Neural crest cell (in vitro differentiated cells): ENCODE measurements around the gene SYNM. TPM values are rescaled to one million over a fixed set of nuclear protein-coding genes. Genes with fewer than 3 reads are reported as not detected.

Source experiments
- DNase-seq: peaks from one replicate; pipeline ENCODE4 v3.0.0; 2021; ENCODE audit warnings: low read depth, mixed read lengths, low spot score
- H3K27ac Mint-ChIP-seq: one replicate; pipeline ENCODE4 v1.8.0; 2021; ENCODE audit warnings: mild to moderate bottlenecking, mixed read lengths; ENCODE audit not compliant: unreplicated experiment
- H3K27me3 Mint-ChIP-seq: 2 replicates; pipeline ENCODE4 v1.8.0; 2021; ENCODE audit warnings: low read depth, mild to moderate bottlenecking, mixed read lengths
- H3K36me3 Mint-ChIP-seq: 2 replicates; pipeline ENCODE4 v1.8.0; 2021; ENCODE audit warnings: low read depth, mild to moderate bottlenecking, mixed read lengths
- H3K4me1 Mint-ChIP-seq: 2 replicates; pipeline ENCODE4 v1.8.0; 2021; ENCODE audit warnings: mixed read lengths
- H3K4me3 Mint-ChIP-seq: one replicate; pipeline ENCODE4 v1.8.0; 2021; ENCODE audit warnings: mild to moderate bottlenecking, mixed read lengths
- H3K9me3 Mint-ChIP-seq: 2 replicates; pipeline ENCODE4 v1.8.0; 2021; ENCODE audit warnings: mixed read lengths
- CTCF ChIP-seq: fragments of 200-600 bp; sonication (generic); conservative IDR thresholded peaks from 2 replicates; pipeline ENCODE4 v1.5.0; 2021; ENCODE audit warnings: antibody characterized with exemption, mild to moderate bottlenecking
- total RNA-seq: library from RNA; stranded (reverse); gene quantifications from 2 replicates; pipeline ENCODE4 v1.2.1, GENCODE V29; 2021

The SYNM gene
- total RNA-seq, 1 donor from 2014 or later = 3.1 TPM

DNA sequence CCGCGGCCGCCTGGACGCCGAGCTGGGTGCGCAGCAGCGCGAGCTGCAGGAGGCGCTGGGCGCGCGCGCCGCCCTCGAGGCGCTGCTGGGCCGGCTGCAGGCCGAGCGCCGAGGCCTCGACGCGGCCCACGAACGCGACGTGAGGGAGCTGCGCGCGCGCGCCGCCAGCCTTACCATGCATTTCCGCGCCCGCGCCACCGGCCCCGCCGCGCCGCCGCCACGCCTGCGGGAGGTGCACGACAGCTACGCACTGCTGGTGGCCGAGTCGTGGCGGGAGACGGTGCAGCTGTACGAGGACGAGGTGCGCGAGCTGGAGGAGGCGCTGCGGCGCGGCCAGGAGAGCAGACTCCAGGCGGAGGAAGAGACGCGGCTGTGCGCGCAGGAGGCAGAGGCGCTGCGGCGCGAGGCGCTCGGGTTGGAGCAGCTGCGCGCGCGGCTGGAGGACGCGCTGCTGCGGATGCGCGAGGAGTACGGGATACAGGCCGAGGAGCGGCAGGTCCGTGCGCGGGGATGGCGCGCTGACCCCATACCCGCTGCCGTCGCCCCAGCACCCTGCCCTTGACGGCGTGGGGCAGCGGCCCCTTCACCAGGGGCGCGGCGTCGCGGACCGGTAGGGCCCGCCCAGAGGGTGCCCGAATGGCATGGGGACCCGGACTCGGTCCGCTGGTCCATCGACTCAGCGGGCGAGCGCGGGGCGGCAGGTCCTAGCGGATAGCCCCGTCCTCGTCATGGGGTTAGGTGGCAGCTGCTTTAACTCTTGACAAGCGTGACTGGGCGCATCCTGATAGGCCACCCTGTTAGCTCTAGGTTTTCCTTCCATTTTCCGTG lies 848 bp downstream of the SYNM start:
- H3K4me3 Mint-ChIP-seq = peak overlapping the region; percentile 52
- peak; percentile 41 for DNase-seq
- no peaks in the 10 kb centered on the region for H3K9me3 Mint-ChIP-seq
- H3K36me3 Mint-ChIP-seq = no peaks in the 10 kb centered on the region
- H3K27me3 Mint-ChIP-seq = peaks cover 55% of the 10 kb centered on the region
- H3K27ac Mint-ChIP-seq = no peak overlapping the region
- TF ChIP-seq CTCF = no peak
- H3K4me1 Mint-ChIP-seq = peaks cover 9% of the 10 kb centered on the region

- no peaks in the 10 kb centered on the region for H3K9me3 Mint-ChIP-seq
- DNase-seq = no peak
- no peak overlapping the region for H3K27ac Mint-ChIP-seq
- peak overlapping the region; percentile 52 for H3K4me3 Mint-ChIP-seq
- H3K36me3 Mint-ChIP-seq = no peaks in the 10 kb centered on the region
- no peak for TF ChIP-seq CTCF
- peaks cover 9% of the 10 kb centered on the region for H3K4me1 Mint-ChIP-seq
- peaks cover 51% of the 10 kb centered on the region for H3K27me3 Mint-ChIP-seq
Measured at GRCh38 chr15:99106417-99107220, 1.7 kb downstream of the SYNM start.

GRCh38 chr15:99108993-99109392 lies 4.1 kb downstream of the SYNM start:
- Mint-ChIP-seq H3K27me3 (peaks cover 33% of the 10 kb centered on the region), H3K27ac (no peak overlapping the region), H3K36me3 (no peaks in the 10 kb centered on the region), H3K9me3 (no peaks in the 10 kb centered on the region), H3K4me1 (peaks cover 6% of the 10 kb centered on the region), H3K4me3 (no peak overlapping the region)
- no peak for DNase-seq
- no peak for TF ChIP-seq CTCF

DNA sequence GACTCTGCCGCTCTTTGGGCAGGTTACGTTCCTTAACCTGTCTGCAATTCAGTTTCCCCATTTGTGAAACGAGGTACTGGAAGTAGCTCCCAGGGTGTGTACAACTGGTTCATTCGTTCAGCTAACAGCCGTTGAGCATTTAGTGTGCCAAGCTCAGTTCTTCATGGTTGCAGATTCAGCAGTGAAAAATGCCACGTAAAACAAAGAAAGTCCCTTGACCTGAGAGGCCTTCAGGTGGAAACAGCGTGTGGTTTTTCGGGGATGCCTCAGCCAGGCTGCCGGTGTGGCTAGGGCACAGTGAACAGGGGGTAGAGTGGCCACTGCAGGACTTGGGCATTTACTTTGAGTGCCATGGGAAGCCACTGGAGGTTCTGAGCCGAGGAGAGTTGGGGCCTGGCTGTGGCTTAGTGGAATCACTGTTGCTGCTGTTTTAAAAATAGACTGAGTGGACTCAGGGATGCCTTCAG lies 4.7 kb downstream of the SYNM start:
- no peak for TF ChIP-seq CTCF
- H3K27me3 Mint-ChIP-seq = peaks cover 31% of the 10 kb centered on the region
- no peaks in the 10 kb centered on the region for H3K36me3 Mint-ChIP-seq
- H3K4me3 Mint-ChIP-seq = peak overlapping the region; percentile 7
- no peak for DNase-seq
- peaks cover 6% of the 10 kb centered on the region for H3K4me1 Mint-ChIP-seq
- no peak overlapping the region for H3K27ac Mint-ChIP-seq
- H3K9me3 Mint-ChIP-seq = no peaks in the 10 kb centered on the region

- Mint-ChIP-seq H3K27ac (peak overlapping the region; percentile 87), H3K9me3 (no peaks in the 10 kb centered on the region), H3K4me3 (no peak overlapping the region), H3K27me3 (peaks cover 27% of the 10 kb centered on the region), H3K36me3 (no peaks in the 10 kb centered on the region), H3K4me1 (peaks cover 6% of the 10 kb centered on the region)
- no peak for DNase-seq
- no peak for TF ChIP-seq CTCF
Measured at GRCh38 chr15:99110093-99110492, 5.2 kb downstream of the SYNM start.
